Measurements from ENCODE around the gene PODXL. TPM values are rescaled to one million over a fixed set of nuclear protein-coding genes. Genes with fewer than 3 reads are reported as not detected.
A peak's percentile ranks its signal among the peaks of the same experiment; 100 is the strongest.

The PODXL gene
- total RNA-seq, 1 donor from 2014 or later, result 54.9 TPM

DNA sequence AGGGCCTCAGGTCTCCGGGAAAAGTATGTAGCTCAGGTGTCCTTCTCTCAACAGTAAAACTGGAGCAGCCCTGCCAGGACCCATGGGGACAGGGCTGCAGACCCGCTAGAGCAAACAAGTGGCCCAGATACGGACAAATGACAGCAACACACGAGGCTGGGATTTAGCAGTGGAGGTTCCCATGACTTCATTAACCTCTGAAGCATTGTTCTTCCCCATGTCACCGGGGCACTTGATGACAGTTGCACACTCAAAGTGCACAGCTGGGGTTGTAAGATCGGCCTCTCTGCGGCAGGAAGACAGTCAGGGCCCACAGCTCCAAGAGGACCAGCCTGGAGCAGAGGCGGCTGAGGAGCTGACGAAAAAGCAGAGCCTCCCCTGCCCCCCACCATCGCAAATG, 12.5 kb upstream of the PODXL start:
- ATAC-seq (no peak), DNase-seq (ENCODE audit: low spot score) (no peak)
- intact Hi-C loops (cut with DNase I), result no loop called here

DNA sequence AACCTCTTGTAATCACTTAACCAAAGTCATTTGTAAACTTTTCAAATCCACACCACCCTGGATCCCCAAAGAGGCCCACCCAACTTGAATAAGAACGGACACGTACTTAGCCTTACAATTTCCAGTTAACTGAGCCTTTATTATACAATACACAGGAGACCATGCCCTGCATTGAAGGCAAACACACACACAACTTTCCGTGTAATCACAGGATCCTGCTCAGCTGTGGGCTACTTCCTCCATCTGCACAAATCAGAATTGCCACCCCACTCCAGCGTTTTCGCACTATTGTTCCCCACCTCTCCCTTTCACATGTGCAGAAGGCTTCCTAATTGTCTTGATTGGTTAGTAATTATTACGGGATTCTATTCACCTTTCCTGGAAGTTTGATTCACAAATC, 12.1 kb upstream of the PODXL start:
- ATAC-seq (no peak), DNase-seq (ENCODE audit: low spot score) (no peak)
- intact Hi-C loops (cut with DNase I), result no loop called here

DNA sequence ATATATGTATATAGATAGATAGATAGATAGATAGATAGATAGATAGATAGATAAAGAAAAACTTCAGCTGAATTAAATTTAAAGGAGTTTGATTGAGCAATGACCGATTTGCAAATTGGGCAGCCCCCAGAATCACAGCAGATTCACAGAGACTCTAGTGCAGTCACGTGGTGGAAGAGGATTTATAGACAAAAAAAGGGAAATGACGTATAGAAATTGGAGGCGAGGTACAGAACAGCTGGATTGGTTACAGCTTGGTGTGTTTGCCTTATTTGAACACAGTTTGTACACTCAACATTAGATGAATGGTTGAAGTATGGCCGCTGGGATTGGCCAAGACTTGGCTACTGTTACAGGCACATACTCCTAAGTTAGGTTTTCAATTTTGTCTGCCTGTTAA, 8.2 kb upstream of the PODXL start:
- ATAC-seq (no peak), DNase-seq (ENCODE audit: low spot score) (no peak)
- intact Hi-C loops (cut with DNase I), result no loop called here

GRCh38 chr7:131563918-131564317, 7.5 kb upstream of the PODXL start:
- intact Hi-C loops (cut with DNase I), result no loop called here
- DNase-seq (ENCODE audit: low spot score) (no peak), ATAC-seq (no peak)

DNA sequence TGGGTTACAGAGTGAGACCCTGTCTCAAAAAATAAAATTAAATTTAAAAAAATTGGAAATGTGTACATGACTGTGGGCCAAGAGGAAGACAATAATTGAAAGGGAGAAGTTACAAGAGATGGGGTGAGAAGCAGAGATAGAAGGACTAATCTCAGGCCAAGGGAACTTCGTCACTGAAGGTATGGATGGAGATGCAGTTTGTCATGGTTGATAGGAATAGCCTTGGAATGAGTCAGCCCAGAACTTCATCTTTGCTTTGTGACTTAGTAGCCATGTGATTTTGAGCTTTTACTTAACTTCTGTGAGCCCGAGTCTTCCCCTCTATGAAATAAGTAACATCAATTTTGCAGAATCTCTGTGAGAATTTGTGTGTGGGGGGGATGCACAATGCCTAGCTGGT, 6.5 kb upstream of the PODXL start:
- DNase-seq (ENCODE audit: low spot score) (no peak), ATAC-seq (no peak)
- intact Hi-C loops (cut with DNase I), result no loop called here

- DNase-seq (ENCODE audit: low spot score) (no peak), ATAC-seq (no peak)
- intact Hi-C loops (cut with DNase I), result no loop called here
These were observed 3.6 kb upstream of the PODXL start for GRCh38 chr7:131560061-131560460.

GRCh38 chr7:131557652-131558385, 1.4 kb upstream of the PODXL start:
- no peak for DNase-seq (ENCODE audit: low spot score)
- intact Hi-C loops (cut with DNase I), result no loop called here
- ATAC-seq, result peak; percentile 47

DNA sequence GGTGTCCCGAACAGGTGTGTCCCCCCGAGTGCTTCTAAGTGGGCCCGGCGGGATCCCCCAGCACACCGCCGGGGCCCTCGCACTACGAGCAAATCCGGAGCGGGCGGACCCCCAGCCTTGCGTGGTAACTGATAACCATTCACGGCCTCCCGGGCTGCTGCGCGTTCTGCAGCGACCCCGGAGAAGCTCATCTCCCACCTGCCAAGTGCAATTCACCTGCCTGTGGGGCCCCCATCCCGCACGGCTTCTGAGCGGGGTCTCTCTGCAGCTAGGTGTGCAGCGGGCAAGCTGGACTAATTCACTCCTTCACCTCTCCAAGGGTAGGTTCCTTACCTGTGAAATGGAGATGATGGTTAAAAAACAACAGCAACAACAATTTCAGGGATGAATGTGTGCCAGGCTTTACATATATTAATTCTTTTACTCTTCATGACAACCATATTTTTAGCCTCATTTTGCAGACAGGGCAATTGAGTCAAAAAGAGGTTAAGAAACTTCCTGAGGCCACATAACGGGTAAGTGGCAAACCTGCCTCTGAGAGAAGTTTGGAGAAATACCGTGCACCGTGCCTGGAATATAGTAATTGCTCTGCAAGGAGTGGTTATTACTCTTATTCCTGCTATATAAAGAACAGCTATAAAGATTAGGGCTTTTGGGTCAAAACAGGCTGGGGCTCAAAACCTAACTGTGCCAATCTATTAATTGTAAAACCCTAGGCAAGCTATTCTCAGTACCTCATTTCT, 652 bp upstream of the PODXL start:
- DNase-seq (ENCODE audit: low spot score) (no peak), ATAC-seq (no peak)
- intact Hi-C loops (cut with DNase I), result no loop called here

DNA sequence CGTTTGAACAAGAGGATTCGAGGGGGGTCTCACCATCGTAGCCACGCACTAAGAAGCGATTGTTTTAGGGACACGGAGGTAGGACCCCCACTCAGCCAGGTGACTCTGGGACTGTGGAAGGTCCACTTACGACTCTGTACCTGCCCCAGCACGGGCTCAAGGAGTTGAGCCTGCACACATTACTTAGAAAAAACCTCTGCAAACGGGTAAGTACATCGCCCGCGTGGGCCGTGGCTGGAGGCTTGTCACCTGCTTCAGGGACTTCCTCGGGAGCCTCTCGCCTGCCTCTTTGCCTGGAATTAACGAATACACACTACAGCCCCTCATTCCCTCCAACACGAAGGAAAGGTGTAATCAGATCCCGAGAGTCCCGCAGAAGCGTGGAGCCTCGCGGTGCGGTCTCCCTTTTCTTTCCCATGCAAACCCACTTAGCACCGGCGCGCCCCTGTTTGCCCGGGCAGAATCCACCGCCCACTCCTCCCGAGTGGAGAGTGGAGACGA, 826 bp downstream of the PODXL start:
- intact Hi-C loops (cut with DNase I), result no loop called here
- ATAC-seq, result no peak
- DNase-seq (ENCODE audit: low spot score), result no peak

- no peak for ATAC-seq
- no peak for DNase-seq (ENCODE audit: low spot score)
- intact Hi-C loops (cut with DNase I), result no loop called here
These were observed 1.4 kb downstream of the PODXL start for GRCh38 chr7:131554880-131555516.

DNA sequence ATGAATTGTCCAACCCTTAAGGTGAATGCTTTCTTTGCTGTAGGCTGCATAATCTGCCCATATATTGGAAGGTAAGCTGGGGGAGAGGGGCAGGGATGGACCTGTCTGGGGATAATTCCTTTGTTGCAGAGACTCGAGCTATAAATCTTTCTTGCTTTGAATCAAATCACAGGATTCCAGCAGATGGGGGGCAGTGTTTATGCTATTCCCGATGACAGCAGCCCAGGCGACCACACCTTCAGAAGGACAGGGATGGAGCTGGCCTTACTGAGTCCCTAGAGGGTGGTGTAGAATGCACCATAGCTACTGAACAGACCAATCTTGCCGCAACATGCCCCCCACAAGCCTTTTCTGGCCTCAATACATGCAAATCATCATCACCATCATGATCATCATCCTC, 2.5 kb downstream of the PODXL start:
- intact Hi-C loops (cut with DNase I), result no loop called here
- no peak for DNase-seq (ENCODE audit: low spot score)
- ATAC-seq, result no peak

- ATAC-seq, result no peak
These were observed 4.4 kb downstream of the PODXL start for GRCh38 chr7:131552053-131552452.

GRCh38 chr7:131550846-131551245, 5.6 kb downstream of the PODXL start:
- ATAC-seq (no peak), DNase-seq (ENCODE audit: low spot score) (no peak)
- intact Hi-C loops (cut with DNase I), result no loop called here

More at GRCh38 chr7:131552053-131552452, 4.4 kb downstream of the PODXL start:
- intact Hi-C loops (cut with DNase I), result no loop called here
- no peak for DNase-seq (ENCODE audit: low spot score)

DNA sequence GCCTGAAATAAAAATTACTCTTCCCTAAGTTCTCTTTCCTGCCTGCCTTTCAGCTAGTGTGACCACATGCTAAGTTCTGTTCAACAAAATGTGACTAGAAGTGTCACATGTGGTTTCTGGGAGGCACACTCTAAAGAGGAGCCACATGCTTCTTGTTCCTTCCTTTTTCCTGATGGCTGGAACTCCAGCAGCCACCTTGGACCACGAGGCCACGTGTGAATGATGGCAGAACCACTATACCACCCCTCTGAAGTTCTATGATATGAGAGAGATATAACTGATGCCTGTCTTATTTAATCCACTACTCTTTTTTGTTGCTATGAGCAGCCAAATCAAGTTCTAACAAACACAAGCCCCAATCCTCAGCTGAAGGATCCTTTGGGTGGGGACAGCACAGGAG, 8.1 kb downstream of the PODXL start:
- ATAC-seq, result no peak
- DNase-seq (ENCODE audit: low spot score), result no peak
- intact Hi-C loops (cut with DNase I), result no loop called here

GRCh38 chr7:131547589-131547988, 8.8 kb downstream of the PODXL start:
- DNase-seq (ENCODE audit: low spot score) (no peak), ATAC-seq (no peak)
- intact Hi-C loops (cut with DNase I), result no loop called here

- no peak for DNase-seq (ENCODE audit: low spot score)
- intact Hi-C loops (cut with DNase I), result no loop called here
- no peak for ATAC-seq
These were observed 9.8 kb downstream of the PODXL start for GRCh38 chr7:131546583-131547141.

DNA sequence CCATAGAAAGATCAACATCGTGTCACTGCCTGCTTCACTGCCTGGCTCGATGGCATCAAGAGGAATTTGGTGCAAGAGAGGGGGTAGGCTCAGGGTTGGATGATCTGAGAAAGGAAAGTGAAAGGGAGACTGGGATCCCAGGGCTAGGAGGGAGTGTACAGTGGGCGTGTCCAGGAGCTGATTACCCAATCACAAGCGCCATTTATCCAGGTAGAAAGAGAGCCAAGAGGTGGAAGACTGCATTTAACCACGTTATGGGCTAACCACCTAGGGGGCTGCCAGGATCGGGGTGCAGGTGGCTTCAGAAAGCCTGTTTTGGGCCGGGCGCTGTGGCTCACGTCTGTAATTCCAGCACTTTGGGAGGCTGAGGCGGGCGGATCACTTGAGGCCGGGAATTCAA, 10.3 kb downstream of the PODXL start:
- intact Hi-C loops (cut with DNase I), result no loop called here
- no peak for ATAC-seq

DNA sequence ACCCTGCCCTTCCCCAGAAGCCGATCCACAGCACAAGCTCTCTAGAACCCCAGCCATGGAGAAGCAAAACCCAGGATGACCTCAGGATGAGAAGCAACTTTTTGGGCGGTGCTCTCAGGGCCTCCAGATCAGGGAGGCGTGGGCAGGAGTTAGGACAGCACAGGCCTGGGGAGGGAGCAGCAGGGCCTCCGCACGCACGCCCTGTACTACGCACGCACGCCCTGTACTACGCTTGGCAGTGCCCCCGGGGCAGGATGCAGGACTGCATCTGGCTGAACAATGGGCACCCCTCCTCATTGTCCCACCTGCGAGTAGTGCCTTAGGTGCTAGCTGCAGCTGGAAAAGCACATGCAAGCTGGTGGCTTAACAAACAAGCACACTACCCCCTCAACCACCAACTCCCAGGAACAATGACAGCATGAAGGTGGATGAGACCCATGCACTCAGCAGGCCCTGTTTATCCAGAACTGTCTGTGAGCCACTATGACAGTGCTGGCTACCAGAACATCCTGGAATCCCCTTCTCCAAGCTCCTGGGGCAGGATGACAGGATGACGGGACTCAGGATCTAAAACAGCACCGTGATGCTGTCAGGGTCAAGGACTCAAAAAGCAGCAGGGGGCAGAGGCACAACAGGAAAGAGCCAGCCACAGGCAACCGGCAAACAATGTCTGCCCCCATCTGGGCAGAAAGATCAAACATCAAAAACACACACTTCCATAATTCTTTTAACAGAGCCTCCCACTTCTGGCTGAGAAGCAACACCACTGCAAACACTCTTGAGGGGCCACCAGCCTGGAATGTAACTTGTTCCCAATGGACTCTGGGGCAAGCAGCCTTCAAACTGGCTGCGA, 11.8 kb downstream of the PODXL start:
- no peak for DNase-seq (ENCODE audit: low spot score)
- intact Hi-C loops (cut with DNase I), result no loop called here
- peak; percentile 57 for ATAC-seq

More for the DNA sequence above, 10.3 kb downstream of the PODXL start:
- DNase-seq (ENCODE audit: low spot score), result no peak

- ATAC-seq (no peak), DNase-seq (ENCODE audit: low spot score) (no peak)
- intact Hi-C loops (cut with DNase I), result no loop called here
These were observed 12.4 kb downstream of the PODXL start for GRCh38 chr7:131544021-131544420.

Measured in sciatic nerve (tissue), 2 donors.